Measurements from ENCODE around the gene TBL1XR1.

GRCh38 chr3:176977331-176977730, 220.0 kb downstream of the TBL1XR1 start:
- TF ChIP-seq CTCF (IDR thresholded peaks at IDR 0.05; ENCODE audit: low read length) (no peak), EZH2 (IDR thresholded peaks at IDR 0.05; ENCODE audit: borderline replicate concordance, low read length) (no peak)

All from OCI-LY1 (cell line).